SK-N-SH (cell line): ENCODE results near the gene TTC17.

ENCODE experiments used
- EP300 ChIP-seq, 2 experiments: IDR thresholded peaks; 2 replicates each; pipeline versions ENCODE4 v1.4.0 to v1.6.1; 2012; ENCODE audit warnings: borderline replicate concordance in 1 of 2, low read depth in 1 of 2, low read length in 1 of 2
- EZH2phosphoT487 ChIP-seq: fragments of 200-600 bp; sonication (generic); IDR thresholded peaks from 2 replicates; pipeline ENCODE4 v1.6.1; 2017; ENCODE audit warnings: low read depth, mixed run types, mild to moderate bottlenecking, antibody characterized with exemption, moderate library complexity, borderline replicate concordance
- JUND ChIP-seq: IDR thresholded peaks from 2 replicates; pipeline ENCODE4 v1.4.0; 2012
- MAX ChIP-seq: IDR thresholded peaks from 2 replicates; pipeline ENCODE4 v1.4.0; 2012; ENCODE audit warnings: low read depth
- MXI1 ChIP-seq: IDR thresholded peaks from 2 replicates; pipeline ENCODE4 v1.6.1; 2012; ENCODE audit warnings: mild to moderate bottlenecking, low read depth, low read length, improper control_type of control experiment
- NRF1 ChIP-seq: IDR thresholded peaks from 2 replicates; pipeline ENCODE4 v1.6.1; 2012; ENCODE audit warnings: low read depth, mild to moderate bottlenecking, low read length
- POLR2AphosphoS5 ChIP-seq: IDR thresholded peaks from 2 replicates; pipeline ENCODE4 v1.6.1; 2012; ENCODE audit warnings: low read depth, low read length
- RXRA ChIP-seq: IDR thresholded peaks from 2 replicates; pipeline ENCODE4 v1.4.0; 2012; ENCODE audit warnings: low read depth, mild to moderate bottlenecking, borderline replicate concordance
- YY1 ChIP-seq: IDR thresholded peaks from 2 replicates; pipeline ENCODE4 v1.4.0; 2012; ENCODE audit warnings: low read depth, mild to moderate bottlenecking
- ZBTB33 ChIP-seq: IDR thresholded peaks from 2 replicates; pipeline ENCODE4 v1.4.0; 2012; ENCODE audit warnings: low read depth, borderline replicate concordance
- TF ChIP-seq, protein P1 (sequence below): fragments of 200-600 bp; sonication (generic); IDR thresholded peaks from 2 replicates; pipeline ENCODE4 v1.6.1; 2017; ENCODE audit warnings: antibody characterized with exemption, mild to moderate bottlenecking, moderate library complexity

DNA sequence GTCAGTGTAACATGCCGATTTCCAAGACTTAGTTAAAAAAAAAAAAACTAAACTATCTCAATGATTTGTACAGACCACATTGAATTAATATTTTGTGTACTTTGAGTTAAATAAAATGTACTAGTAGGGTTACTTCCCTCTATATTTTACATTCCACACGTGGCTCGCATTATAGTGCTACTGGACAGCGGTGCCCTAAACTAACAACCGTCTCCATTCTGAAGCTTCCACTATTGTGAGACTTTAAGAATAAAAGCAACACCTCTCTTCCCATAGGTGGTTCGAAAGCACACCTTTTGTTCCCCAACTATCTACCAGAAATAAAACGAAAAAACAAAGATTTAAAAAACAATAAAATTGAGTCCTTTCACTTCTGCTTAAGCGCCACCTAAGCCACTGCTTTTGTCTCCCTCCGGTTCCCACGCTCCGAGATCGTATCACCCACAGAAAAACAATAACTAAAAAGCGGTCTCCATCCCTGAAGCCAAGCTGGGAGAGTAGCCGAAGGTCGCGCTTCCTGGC is 380 bp upstream of the TTC17 start:
- TF ChIP-seq NRF1 (no peak), RXRA (no peak), EP300 (IDR thresholded peaks at IDR 0.05; ENCODE audit: borderline replicate concordance in 1 of 2, low read depth in 1 of 2, low read length in 1 of 2) (no peak), POLR2AphosphoS5 (peak; percentile 96; the same call in 1 of the 2 replicates), JUND (no peak), MXI1 (peak; percentile 79), MAX (0 out of 2 replicates have a peak, but pooled peaks have one; percentile 25), YY1 (no peak), ZBTB33 (no peak), EZH2phosphoT487 (no peak)
- TF ChIP-seq, protein P1, sequence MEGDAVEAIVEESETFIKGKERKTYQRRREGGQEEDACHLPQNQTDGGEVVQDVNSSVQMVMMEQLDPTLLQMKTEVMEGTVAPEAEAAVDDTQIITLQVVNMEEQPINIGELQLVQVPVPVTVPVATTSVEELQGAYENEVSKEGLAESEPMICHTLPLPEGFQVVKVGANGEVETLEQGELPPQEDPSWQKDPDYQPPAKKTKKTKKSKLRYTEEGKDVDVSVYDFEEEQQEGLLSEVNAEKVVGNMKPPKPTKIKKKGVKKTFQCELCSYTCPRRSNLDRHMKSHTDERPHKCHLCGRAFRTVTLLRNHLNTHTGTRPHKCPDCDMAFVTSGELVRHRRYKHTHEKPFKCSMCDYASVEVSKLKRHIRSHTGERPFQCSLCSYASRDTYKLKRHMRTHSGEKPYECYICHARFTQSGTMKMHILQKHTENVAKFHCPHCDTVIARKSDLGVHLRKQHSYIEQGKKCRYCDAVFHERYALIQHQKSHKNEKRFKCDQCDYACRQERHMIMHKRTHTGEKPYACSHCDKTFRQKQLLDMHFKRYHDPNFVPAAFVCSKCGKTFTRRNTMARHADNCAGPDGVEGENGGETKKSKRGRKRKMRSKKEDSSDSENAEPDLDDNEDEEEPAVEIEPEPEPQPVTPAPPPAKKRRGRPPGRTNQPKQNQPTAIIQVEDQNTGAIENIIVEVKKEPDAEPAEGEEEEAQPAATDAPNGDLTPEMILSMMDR: no peak
